Ishikawa (cell line): ENCODE data around the gene PRKCQ.

Source experiments
- CEBPB ChIP-seq: IDR thresholded peaks from 2 replicates; pipeline ENCODE4 v1.6.1; 2012
- CREB1 ChIP-seq: IDR thresholded peaks from 2 replicates; pipeline ENCODE4 v1.6.1; 2012; ENCODE audit warnings: low read depth
- EGR1 ChIP-seq: IDR thresholded peaks from 2 replicates; pipeline ENCODE4 v1.6.1; 2012
- EP300 ChIP-seq: IDR thresholded peaks from 2 replicates; pipeline ENCODE4 v1.6.1; 2012; ENCODE audit warnings: borderline replicate concordance
- FOXM1 ChIP-seq: IDR thresholded peaks from 2 replicates; pipeline ENCODE4 v1.6.1; 2012; ENCODE audit warnings: low read depth, borderline replicate concordance
- MAX ChIP-seq: IDR thresholded peaks from 2 replicates; pipeline ENCODE4 v1.6.1; 2012
- NFIC ChIP-seq: IDR thresholded peaks from 2 replicates; pipeline ENCODE4 v1.6.1; 2012
- RAD21 ChIP-seq: IDR thresholded peaks from 2 replicates; pipeline ENCODE4 v1.6.1; 2012; ENCODE audit warnings: low read depth
- REST ChIP-seq: IDR thresholded peaks from 2 replicates; pipeline ENCODE4 v1.6.1; 2012; ENCODE audit warnings: low read depth, mild to moderate bottlenecking
- TAF1 ChIP-seq: IDR thresholded peaks from 2 replicates; pipeline ENCODE4 v1.6.1; 2012; ENCODE audit warnings: low read depth, mild to moderate bottlenecking
- TCF12 ChIP-seq: IDR thresholded peaks from 2 replicates; pipeline ENCODE4 v1.6.1; 2012; ENCODE audit warnings: low read depth
- TEAD4 ChIP-seq: IDR thresholded peaks from 2 replicates; pipeline ENCODE4 v1.6.1; 2012
- USF1 ChIP-seq: IDR thresholded peaks from 2 replicates; pipeline ENCODE4 v1.6.1; 2012
- YY1 ChIP-seq: IDR thresholded peaks from 2 replicates; pipeline ENCODE4 v1.6.1; 2012; ENCODE audit warnings: low read depth
- ZBTB7A ChIP-seq: IDR thresholded peaks from 2 replicates; pipeline ENCODE4 v1.6.1; 2012; ENCODE audit warnings: low read depth

The PRKCQ gene

GRCh38 chr10:6516281-6516928, 63.7 kb downstream of the PRKCQ start:
- TF ChIP-seq TAF1 (no peak), EGR1 (no peak), MAX (no peak), CREB1 (no peak), YY1 (no peak), TEAD4 (no peak), FOXM1 (no peak)

GRCh38 chr10:6514844-6515780, 65.0 kb downstream of the PRKCQ start:
- TF ChIP-seq TCF12: no peak
- TF ChIP-seq MAX: no peak
- TF ChIP-seq TAF1: no peak
- no peak for TF ChIP-seq EGR1
- TF ChIP-seq EP300: no peak
- no peak for TF ChIP-seq FOXM1
- no peak for TF ChIP-seq ZBTB7A
- TF ChIP-seq REST: no peak
- no peak for TF ChIP-seq RAD21
- TF ChIP-seq CEBPB: no peak
- TF ChIP-seq NFIC: no peak
- no peak for TF ChIP-seq USF1
- no peak for TF ChIP-seq YY1
- TF ChIP-seq TEAD4: no peak
- no peak for TF ChIP-seq CREB1

GRCh38 chr10:6514180-6514579, 65.9 kb downstream of the PRKCQ start:
- TF ChIP-seq YY1: no peak
- no peak for TF ChIP-seq EGR1
- no peak for TF ChIP-seq EP300
- TF ChIP-seq TAF1: no peak
- TF ChIP-seq TEAD4: no peak
- TF ChIP-seq USF1: no peak
- TF ChIP-seq FOXM1: no peak
- no peak for TF ChIP-seq CEBPB
- TF ChIP-seq RAD21: no peak
- TF ChIP-seq NFIC: no peak
- TF ChIP-seq CREB1: no peak
- TF ChIP-seq TCF12: no peak
- TF ChIP-seq REST: no peak

- TF ChIP-seq TCF12: no peak
- TF ChIP-seq TEAD4: no peak
- TF ChIP-seq FOXM1: no peak
- no peak for TF ChIP-seq TAF1
- TF ChIP-seq MAX: no peak
Observed at GRCh38 chr10:6513476-6513875, 66.6 kb downstream of the PRKCQ start.

GRCh38 chr10:6512182-6512581, 67.9 kb downstream of the PRKCQ start:
- TF ChIP-seq RAD21 (no peak), ZBTB7A (no peak), CREB1 (no peak), CEBPB (no peak), TCF12 (no peak), EP300 (no peak), EGR1 (no peak)
